Heart left ventricle (tissue), 16 donors: ENCODE data around the gene TMEM178B. TPM values are rescaled to one million over a fixed set of nuclear protein-coding genes. Genes with fewer than 3 reads are reported as not detected.

Source experiments
- ATAC-seq, 4 donors: fragments of 200-7000 bp; cut with Tn5 transposase; one replicate each; pipeline ENCODE4 v1.9.1; 2020 to 2022; ENCODE audit warnings: moderate library complexity in 4 of 4, mild to moderate bottlenecking in 3 of 4, moderate number of reproducible peaks in 1 of 4
- DNase-seq, 5 donors: peaks; one replicate each; pipeline ENCODE4 v3.0.0-alpha.2; 2020
- H3K27ac ChIP-seq, 12 donors: fragments of 200-600 bp; sonication (generic) in 4 of 12; one replicate each; pipeline versions ENCODE4 v1.5.0 to v1.8.0; 2016 to 2022; ENCODE audit warnings: mild to moderate bottlenecking in 2 of 12
- H3K27me3 ChIP-seq, 9 donors: fragments of 200-600 bp; sonication (generic) in 2 of 9; one replicate each; pipeline versions ENCODE4 v1.5.1 to v1.8.0; 2016 to 2022; ENCODE audit warnings: mild to moderate bottlenecking in 3 of 9
- H3K36me3 ChIP-seq, 9 donors: fragments of 200-600 bp; sonication (generic) in 2 of 9; one replicate each; pipeline versions ENCODE4 v1.5.0 to v1.8.0; 2018 to 2022; ENCODE audit warnings: mild to moderate bottlenecking in 2 of 9
- H3K4me1 ChIP-seq, 12 donors: fragments of 200-600 bp; sonication (generic) in 4 of 12; one replicate each; pipeline versions ENCODE4 v1.5.0 to v1.8.0; 2016 to 2022; ENCODE audit warnings: mild to moderate bottlenecking in 3 of 12
- H3K4me3 ChIP-seq, 12 donors: fragments of 200-600 bp; sonication (generic) in 4 of 12; one replicate each; pipeline versions ENCODE4 v1.5.0 to v1.8.0; 2017 to 2022; ENCODE audit warnings: mild to moderate bottlenecking in 9 of 12, moderate library complexity in 4 of 12
- H3K9me3 ChIP-seq, 12 donors: fragments of 200-600 bp; sonication (generic) in 4 of 12; one replicate each; pipeline versions ENCODE4 v1.5.0 to v1.8.0; 2016 to 2022; ENCODE audit warnings: mild to moderate bottlenecking in 1 of 12
- POLR2A ChIP-seq, 2 donors: fragments of 450-650 bp; IDR thresholded peaks; one replicate each; pipeline ENCODE4 v1.6.1; 2017; ENCODE audit warnings: antibody characterized with exemption in 2 of 2, mild to moderate bottlenecking in 2 of 2, moderate library complexity in 2 of 2
- WGBS, 4 donors: extraction: QIAGEN DNeasy Blood & Tissue Kit in 2 of 4; methylation state at CpG; one replicate each; pipeline versions ENCODE4 v1.1.5 to v1.1.7; 2013 to 2018; 5-methylcytosine and 5-hydroxymethylcytosine counted together
- intact Hi-C, 10 donors: fragments of 100-400 bp; cut with DNase I; formaldehyde crosslinking; loops; one replicate each; pipeline versions ENCODE4 v1.11.1 to v1.14.2; 2022
- polyA plus RNA-seq, 2 donors: library from polyadenylated mRNA; stranded (reverse); fragments of 200-250 nt; gene quantifications; one replicate each; pipeline ENCODE4 v1.2.3, GENCODE V29; 2013
- total RNA-seq, 9 donors: library from RNA; depleted of rRNA in 2 of 9; stranded (reverse); fragments of >200 nt in 2 of 9; fragmentation: NEBNext Ultra II Directional in 3 of 9; extraction: Animal tissue kit (Norgen Biotek cat#: 25700) in 3 of 9; gene quantifications; one replicate each; pipeline versions ENCODE4 v1.1.0 to v1.2.4, GENCODE V29; 2016 to 2023
- TF ChIP-seq, protein P1 (sequence below), 12 donors: fragments of 200-600 bp; sonication (generic) in 4 of 12; IDR thresholded peaks; one replicate each; pipeline versions ENCODE4 v1.5.0 to v1.8.0; 2018 to 2022; ENCODE audit warnings: antibody characterized with exemption in 12 of 12, mild to moderate bottlenecking in 5 of 12
- donor health status: ischemic (EF 13 %, LVEDD 7.1; RV severe dilation, severe dysfunction).
- donor health status: healthy with polysubstance abuse.
- donor health status: DM: no; HTN: yes; CAD: no.
- donor health status: DM: no; HTN: no; CAD: no.
- donor health status: ischemic (EF 25% LVEDD 6.9; RV normal size, moderate dysfunction).
- donor health status: ischemic (EF 25% LVEDD 5.7; RV mildly dilated, moderate dysfunction).
- donor health status: healthy.
- donor health status: DM: yes; HTN: yes; CAD: no.
- donor health status: ischemic (EF 35%, LVEDD 5.7; RV mildly dilated, moderate dysfunction).
- donor health status: nonischemic (EF 11% LVEDD 7.7; RV severe dilation, severe dysfunction).
- donor health status: DM: yes; HTN: yes; CAD: no.
- donor health status: PGD.
- donor health status: ischemic (EF 29% LVEDD 5.4; RV normal size, mild dysfunction).
- donor health status: nonischemic (EF 23%, LVEDD 6.1; RV moderate dilation, normal function).

TMEM178B gene
- total and polyA plus RNA-seq, 11 donors: 1.2 to 58.5 (median 19.0) TPM

DNA sequence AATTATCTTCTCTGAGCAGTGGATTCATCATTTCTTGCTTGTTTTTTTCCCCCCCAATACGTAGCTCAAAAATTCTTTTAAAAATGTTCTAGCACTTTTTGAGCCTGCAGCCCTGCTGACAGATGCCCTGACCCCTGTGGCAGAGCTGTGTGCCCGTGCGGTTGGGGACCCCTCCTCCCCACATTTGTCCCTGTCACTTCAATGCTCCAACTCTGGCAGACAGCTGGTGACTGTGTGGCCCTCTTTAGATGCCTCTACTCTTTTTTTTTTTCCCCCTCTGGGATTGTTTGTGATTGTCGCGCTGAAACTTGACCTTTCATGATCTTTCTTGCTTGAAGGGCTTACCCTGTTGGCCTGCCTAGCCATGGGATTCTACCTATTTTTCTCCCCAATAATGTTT lies 214.1 kb downstream of the TMEM178B start:
- no peak for ATAC-seq
- peak overlapping the region in 2 of 12 donors; percentile 7 to 36 for H3K27ac ChIP-seq
- no peaks in the 10 kb centered on the region for H3K9me3 ChIP-seq
- no peak overlapping the region for H3K4me3 ChIP-seq
- no peak for TF ChIP-seq POLR2A (IDR thresholded peaks at IDR 0.05)
- TF ChIP-seq, protein P1, sequence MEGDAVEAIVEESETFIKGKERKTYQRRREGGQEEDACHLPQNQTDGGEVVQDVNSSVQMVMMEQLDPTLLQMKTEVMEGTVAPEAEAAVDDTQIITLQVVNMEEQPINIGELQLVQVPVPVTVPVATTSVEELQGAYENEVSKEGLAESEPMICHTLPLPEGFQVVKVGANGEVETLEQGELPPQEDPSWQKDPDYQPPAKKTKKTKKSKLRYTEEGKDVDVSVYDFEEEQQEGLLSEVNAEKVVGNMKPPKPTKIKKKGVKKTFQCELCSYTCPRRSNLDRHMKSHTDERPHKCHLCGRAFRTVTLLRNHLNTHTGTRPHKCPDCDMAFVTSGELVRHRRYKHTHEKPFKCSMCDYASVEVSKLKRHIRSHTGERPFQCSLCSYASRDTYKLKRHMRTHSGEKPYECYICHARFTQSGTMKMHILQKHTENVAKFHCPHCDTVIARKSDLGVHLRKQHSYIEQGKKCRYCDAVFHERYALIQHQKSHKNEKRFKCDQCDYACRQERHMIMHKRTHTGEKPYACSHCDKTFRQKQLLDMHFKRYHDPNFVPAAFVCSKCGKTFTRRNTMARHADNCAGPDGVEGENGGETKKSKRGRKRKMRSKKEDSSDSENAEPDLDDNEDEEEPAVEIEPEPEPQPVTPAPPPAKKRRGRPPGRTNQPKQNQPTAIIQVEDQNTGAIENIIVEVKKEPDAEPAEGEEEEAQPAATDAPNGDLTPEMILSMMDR (IDR thresholded peaks at IDR 0.05): no peak
- intact Hi-C loops: loop anchor here in 1 of 10 donors (10.0 kb wide), 1 partner anchor 77 kb away; no protein-coding TSS in a partner anchor
- H3K36me3 ChIP-seq: no peaks in the 10 kb centered on the region
- peaks cover 0 to 37% (median 7%) of the 10 kb centered on the region in 12 donors for H3K4me1 ChIP-seq
- H3K27me3 ChIP-seq: no peaks in the 10 kb centered on the region
- WGBS, 4 donors: 34 to 64% (median 46%) methylated on average over 5 of the region's 5 CpGs
- no peak for DNase-seq

DNA sequence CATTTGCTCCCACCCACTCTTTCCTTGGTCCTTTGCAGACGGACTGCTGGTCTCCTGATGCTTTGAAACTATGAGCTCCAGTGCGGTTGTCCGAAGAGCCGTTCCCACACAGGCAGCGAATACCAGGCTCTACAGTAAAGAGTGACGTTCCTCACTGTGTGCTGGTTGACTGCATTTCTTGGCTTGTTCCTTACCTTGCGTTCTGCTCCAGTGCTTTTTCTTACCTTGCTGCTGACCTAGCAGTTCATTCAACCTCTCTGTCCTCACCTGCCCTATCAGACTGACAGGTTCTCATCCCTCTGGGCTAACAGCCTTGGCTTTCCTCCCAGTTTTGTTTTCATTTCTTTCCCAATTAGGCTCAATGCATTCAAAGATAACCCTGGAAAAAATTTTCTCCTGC lies 214.8 kb downstream of the TMEM178B start:
- ATAC-seq: no peak

DNA sequence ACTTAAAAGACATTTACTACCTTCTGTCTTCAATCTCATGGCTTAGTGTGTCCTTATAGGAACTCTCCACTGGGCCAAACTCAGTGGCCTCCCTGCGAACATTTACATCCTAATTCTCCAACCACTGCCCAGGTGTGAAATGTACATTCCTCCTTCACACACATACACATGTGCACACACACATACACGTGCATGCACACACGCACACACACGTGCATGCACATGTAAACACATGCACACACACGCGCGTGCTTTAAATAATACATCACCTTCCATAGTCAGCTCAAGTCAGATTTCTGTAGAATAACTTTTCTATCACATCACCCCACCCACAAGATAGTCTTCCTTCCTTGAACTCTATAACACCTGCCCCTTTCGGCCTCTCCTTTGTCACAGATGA lies 216.5 kb downstream of the TMEM178B start:
- 88 to 90% (median 89%) methylated on average over 8 of the region's 8 CpGs for WGBS, 4 donors
- Histone ChIP-seq H3K4me1 (peaks cover 0 to 44% (median 4%) of the 10 kb centered on the region in 12 donors), H3K9me3 (no peaks in the 10 kb centered on the region), H3K27me3 (no peaks in the 10 kb centered on the region), H3K36me3 (no peaks in the 10 kb centered on the region), H3K4me3 (no peak overlapping the region), H3K27ac (peak overlapping the region in 3 of 12 donors; percentile 13 to 27 (median 16))
- no peak for TF ChIP-seq POLR2A (IDR thresholded peaks at IDR 0.05)
- TF ChIP-seq, protein P1 (IDR thresholded peaks at IDR 0.05): no peak
- ATAC-seq: no peak
- no peak for DNase-seq
- intact Hi-C loops: loop anchor here in 1 of 10 donors (10.0 kb wide), 1 partner anchor 786 kb away; no protein-coding TSS in a partner anchor

More for the DNA sequence above, 214.8 kb downstream of the TMEM178B start:
- Histone ChIP-seq H3K4me1 (peaks cover 0 to 41% (median 7%) of the 10 kb centered on the region in 12 donors), H3K27ac (no peak overlapping the region), H3K4me3 (no peak overlapping the region), H3K9me3 (no peaks in the 10 kb centered on the region), H3K27me3 (no peaks in the 10 kb centered on the region), H3K36me3 (no peaks in the 10 kb centered on the region)
- intact Hi-C loops: loop anchor here in 1 of 10 donors (10.0 kb wide), 1 partner anchor 76 kb away; no protein-coding TSS in a partner anchor
- TF ChIP-seq, protein P1 (IDR thresholded peaks at IDR 0.05): no peak
- TF ChIP-seq POLR2A (IDR thresholded peaks at IDR 0.05): no peak
- DNase-seq: no peak
- WGBS, 4 donors: 80 to 84% (median 81%) methylated on average over 7 of the region's 7 CpGs

DNA sequence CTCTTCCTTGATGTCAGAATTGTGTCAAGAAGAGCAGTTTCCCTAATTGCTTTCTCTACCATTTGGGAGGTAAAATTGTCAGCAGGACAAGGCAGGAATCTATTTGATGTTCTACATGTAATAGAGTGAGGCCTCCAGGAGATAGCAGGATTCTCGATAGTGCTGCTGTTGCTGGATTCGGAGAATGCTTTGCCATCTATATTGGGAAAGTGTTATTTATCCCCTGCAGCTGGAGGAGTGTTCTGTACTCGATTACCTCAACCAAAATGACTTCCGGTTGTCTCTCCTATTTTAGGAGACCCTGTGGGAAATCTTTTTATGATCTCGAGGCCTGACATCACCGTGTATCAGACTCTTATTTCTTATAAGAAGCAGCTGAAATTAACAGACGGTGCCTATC lies 217.1 kb downstream of the TMEM178B start:
- peak overlapping the region in 4 of 12 donors; percentile 13 to 27 (median 18) for H3K27ac ChIP-seq

More for the DNA sequence above, 217.1 kb downstream of the TMEM178B start:
- Histone ChIP-seq H3K36me3 (no peaks in the 10 kb centered on the region), H3K9me3 (no peaks in the 10 kb centered on the region), H3K4me3 (no peak overlapping the region), H3K4me1 (peaks cover 0 to 48% (median 4%) of the 10 kb centered on the region in 12 donors), H3K27me3 (no peaks in the 10 kb centered on the region)
- DNase-seq (no peak), ATAC-seq (peak in 3 of 4 donors; percentile 30 to 56 (median 40))
- intact Hi-C loops: loop anchor here in 1 of 10 donors (10.0 kb wide), 1 partner anchor 786 kb away; no protein-coding TSS in a partner anchor
- TF ChIP-seq, protein P1 (IDR thresholded peaks at IDR 0.05): no peak
- no peak for TF ChIP-seq POLR2A (IDR thresholded peaks at IDR 0.05)
- WGBS, 4 donors: 39 to 69% (median 44%) methylated on average over 7 of the region's 7 CpGs
